Erythroblast (primary cell): ENCODE measurements around the gene PRSS48.

Experiments used
- GATA1 ChIP-seq: IDR thresholded peaks from 2 replicates; pipeline ENCODE4 v1.6.1; 2011; ENCODE audit warnings: low read depth, mild to moderate bottlenecking, control low read depth, low read length, moderate library complexity
- POLR2A ChIP-seq: IDR thresholded peaks from 2 replicates; pipeline ENCODE4 v1.6.1; 2011; ENCODE audit warnings: mild to moderate bottlenecking, low read length

DNA sequence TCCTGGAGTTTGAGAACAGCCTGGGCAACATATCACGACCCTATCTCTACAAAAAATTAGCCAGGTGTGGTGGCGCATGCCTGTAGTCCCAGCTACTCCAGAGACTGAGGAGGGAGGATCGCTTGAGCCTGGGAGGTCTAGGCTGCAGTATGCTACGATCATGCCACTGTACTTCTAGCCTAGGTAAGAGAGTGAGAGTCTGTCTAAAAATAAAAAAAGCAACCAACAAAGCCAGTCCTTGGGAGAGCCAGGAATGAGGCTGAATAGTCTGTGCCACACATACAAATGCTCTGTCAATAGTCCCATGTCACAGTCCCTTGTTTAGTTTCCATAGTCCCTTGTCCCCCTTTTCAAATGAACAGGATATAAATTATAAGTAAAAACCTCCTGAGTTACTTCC, 19.3 kb upstream of the PRSS48 start:
- no peak for TF ChIP-seq POLR2A
- no peak for TF ChIP-seq GATA1
